ENCODE results near the gene RCAN1.

The RCAN1 gene

GRCh38 chr21:34583926-34584563 is 30.9 kb downstream of the RCAN1 start:
- no peak overlapping the region for H3K4me3 ChIP-seq (replicated peaks; ENCODE audit: low read depth, low read length)
- DNase-seq (ENCODE audit: extremely low read depth, low read depth) = no peak
- TF ChIP-seq CTCF (IDR thresholded peaks at IDR 0.05; ENCODE audit: low read depth, low read length, missing control alignments) = no peak

- no peak for DNase-seq (ENCODE audit: extremely low read depth, low read depth)
- no peak overlapping the region for H3K4me3 ChIP-seq (replicated peaks; ENCODE audit: low read depth, low read length)
- peak; percentile 33 for TF ChIP-seq CTCF (IDR thresholded peaks at IDR 0.05; ENCODE audit: low read depth, low read length, missing control alignments)
These were observed 32.3 kb downstream of the RCAN1 start for GRCh38 chr21:34582506-34583150.

- TF ChIP-seq CTCF (IDR thresholded peaks at IDR 0.05; ENCODE audit: low read depth, low read length, missing control alignments) = no peak
- no peak for DNase-seq (ENCODE audit: extremely low read depth, low read depth)
- H3K4me3 ChIP-seq (replicated peaks; ENCODE audit: low read depth, low read length) = no peak overlapping the region
These were observed 34.7 kb downstream of the RCAN1 start for GRCh38 chr21:34580181-34580700.

- DNase-seq (ENCODE audit: extremely low read depth, low read depth) = no peak
- no peak overlapping the region for H3K4me3 ChIP-seq (replicated peaks; ENCODE audit: low read depth, low read length)
- no peak for TF ChIP-seq CTCF (IDR thresholded peaks at IDR 0.05; ENCODE audit: low read depth, low read length, missing control alignments)
These were observed 35.5 kb downstream of the RCAN1 start for GRCh38 chr21:34579411-34579810.

GRCh38 chr21:34576041-34576511 is 38.8 kb downstream of the RCAN1 start:
- no peak for DNase-seq (ENCODE audit: extremely low read depth, low read depth)
- H3K4me3 ChIP-seq (replicated peaks; ENCODE audit: low read depth, low read length) = no peak overlapping the region
- no peak for TF ChIP-seq CTCF (IDR thresholded peaks at IDR 0.05; ENCODE audit: low read depth, low read length, missing control alignments)

- TF ChIP-seq CTCF (IDR thresholded peaks at IDR 0.05; ENCODE audit: low read depth, low read length, missing control alignments) = no peak
- DNase-seq (ENCODE audit: extremely low read depth, low read depth) = no peak
- H3K4me3 ChIP-seq (replicated peaks; ENCODE audit: low read depth, low read length) = no peak overlapping the region
These were observed 40.0 kb downstream of the RCAN1 start for GRCh38 chr21:34574601-34575529.
